Neural cell (in vitro differentiated cells): Measurements from ENCODE around the gene PSEN2.

Source experiments
- CTCF ChIP-seq: fragments of 450-650 bp; IDR thresholded peaks from 2 replicates; pipeline ENCODE4 v1.5.1; 2014; ENCODE audit warnings: antibody characterized with exemption, mild to moderate bottlenecking, moderate library complexity; ENCODE audit not compliant: poor library complexity, severe bottlenecking
- EZH2 ChIP-seq: fragments of 200-600, 300-800 bp; shearing (Covaris generic), sonication (generic); IDR thresholded peaks from 2 replicates; pipeline ENCODE4 v1.6.1; 2014; ENCODE audit warnings: antibody characterized with exemption, low read length, borderline replicate concordance, mild to moderate bottlenecking; ENCODE audit not compliant: insufficient read depth, poor library complexity, severe bottlenecking
- MXI1 ChIP-seq: fragments of 450-650 bp; conservative IDR thresholded peaks from 2 replicates; pipeline ENCODE4 v1.6.1; 2014; ENCODE audit warnings: antibody characterized with exemption, mild to moderate bottlenecking; ENCODE audit not compliant: poor library complexity, severe bottlenecking
- RAD21 ChIP-seq: fragments of 450-650 bp; conservative IDR thresholded peaks from 2 replicates; pipeline ENCODE4 v1.6.1; 2014; ENCODE audit warnings: antibody characterized with exemption, mild to moderate bottlenecking, moderate library complexity
- REST ChIP-seq: IDR thresholded peaks from 2 replicates; pipeline ENCODE4 v1.6.1; 2012; ENCODE audit warnings: borderline replicate concordance
- SMC3 ChIP-seq: fragments of 450-650 bp; conservative IDR thresholded peaks from 2 replicates; pipeline ENCODE4 v1.6.1; 2014; ENCODE audit warnings: antibody characterized with exemption, mild to moderate bottlenecking, moderate library complexity; ENCODE audit not compliant: poor library complexity
- TAF1 ChIP-seq: IDR thresholded peaks from 2 replicates; pipeline ENCODE4 v1.6.1; 2012; ENCODE audit warnings: low read depth

GRCh38 chr1:226888816-226889215 is 18.4 kb downstream of the PSEN2 start:
- TF ChIP-seq EZH2 (no peak), CTCF (no peak), REST (no peak), SMC3 (no peak), MXI1 (no peak), RAD21 (no peak), TAF1 (no peak)
